GM12878 (cell line): ENCODE results near the gene EVX2. TPM values are rescaled to one million over a fixed set of nuclear protein-coding genes. Genes with fewer than 3 reads are reported as not detected.

ENCODE experiments used
- ATAC-seq: fragments of 200-7000 bp; cut with Tn5 transposase; 3 replicates; pipeline ENCODE4 v1.9.1; 2020; ENCODE audit warnings: mild to moderate bottlenecking, moderate library complexity
- Bru-seq: library from RNA; stranded (reverse); fragments of 400-500 nt; gene quantifications from one replicate; lab custom pipeline; 2021; lab: Mats Ljungman, UMichigan
- BruChase-seq, 2 experiments: library from RNA; stranded (reverse); fragments of 400-500 nt; gene quantifications; one replicate each; lab custom pipeline; 2021; lab: Mats Ljungman, UMichigan
- BruUV-seq: library from RNA; stranded (reverse); fragments of 400-500 nt; replicated peaks from 2 replicates; lab custom pipeline; 2021; lab: Mats Ljungman, UMichigan
- CTCF ChIA-PET: fragments of 300-600 bp; sonication (Branson Sonifier 250); formaldehyde crosslinking; extraction: SDS; loops from one replicate; lab custom pipeline; 2021; ENCODE audit warnings: inconsistent platforms; lab: Yijun Ruan, JAX
- POLR2A ChIA-PET: fragments of 350-600 bp; formaldehyde crosslinking; extraction: SDS; loops from one replicate; lab custom pipeline; 2021; ENCODE audit warnings: inconsistent platforms; lab: Charles Lee
- RAD21 ChIA-PET: fragments of 300-600 bp; sonication (Branson Sonifier 250); formaldehyde crosslinking; loops from one replicate; lab custom pipeline; 2023; ENCODE audit warnings: antibody characterized with exemption; ENCODE audit not compliant: unreplicated experiment; lab: Charles Lee
- SMC1A ChIA-PET: fragments of 300-600 bp; sonication (Branson Sonifier 250); formaldehyde crosslinking; loops from one replicate; lab custom pipeline; 2023; ENCODE audit not compliant: unreplicated experiment, uncharacterized antibody; lab: Charles Lee
- DNase-seq: peaks from one replicate; pipeline ENCODE4 v3.0.0-alpha.2; 2011; ENCODE audit warnings: low read depth, low spot score
- FAIRE-seq: peaks from 3 replicates; lab custom pipeline; 2011; peaks lifted over from hg19 to GRCh38; lab: Jason Lieb, UNC
- H2AFZ ChIP-seq: 2 replicates; pipeline ENCODE4 v1.6.0; 2011; ENCODE audit warnings: low read depth, low read length, control low read depth; ENCODE audit not compliant: control insufficient read depth
- H3K27ac ChIP-seq: 2 replicates; pipeline ENCODE4 v1.5.1; 2011; ENCODE audit warnings: control low read depth; ENCODE audit not compliant: control insufficient read depth, insufficient read depth
- H3K27me3 ChIP-seq, 2 experiments: replicated peaks in 1 of 2; 2 replicates each; pipeline versions ENCODE4 v1.6.0 to v1.6.1; 2011; ENCODE audit warnings: low read length in 1 of 2; ENCODE audit not compliant: control insufficient read depth in 2 of 2, insufficient read depth in 2 of 2
- H3K36me3 ChIP-seq, 2 experiments: 2 replicates each; pipeline ENCODE4 v1.5.1; 2011; ENCODE audit warnings: low read length in 1 of 2; ENCODE audit not compliant: control insufficient read depth in 2 of 2, insufficient read depth in 2 of 2
- H3K4me1 ChIP-seq: 2 replicates; pipeline ENCODE4 v1.6.1; 2011; ENCODE audit warnings: mild to moderate bottlenecking, low read length, moderate library complexity, mixed read lengths; ENCODE audit not compliant: control insufficient read depth, insufficient read depth
- H3K4me2 ChIP-seq: 2 replicates; pipeline ENCODE4 v1.6.0; 2011; ENCODE audit warnings: control low read depth; ENCODE audit not compliant: control insufficient read depth, insufficient read depth
- H3K4me3 ChIP-seq: fragments of 200-600 bp; sonication (generic); 2 replicates; pipeline ENCODE4 v1.5.1; 2016
- H3K79me2 ChIP-seq: 2 replicates; pipeline ENCODE4 v1.6.0; 2011; ENCODE audit warnings: low read length; ENCODE audit not compliant: control insufficient read depth, insufficient read depth
- H3K9ac ChIP-seq: 2 replicates; pipeline ENCODE4 v1.8.0; 2011; ENCODE audit warnings: low read length, control low read depth, mixed read lengths; ENCODE audit not compliant: control insufficient read depth, insufficient read depth
- H3K9me3 ChIP-seq: replicated peaks from 3 replicates; pipeline ENCODE4 v1.5.1; 2011; ENCODE audit warnings: mild to moderate bottlenecking, low read length; ENCODE audit not compliant: control insufficient read depth, insufficient read depth
- H4K20me1 ChIP-seq: 2 replicates; pipeline ENCODE4 v1.6.0; 2011; ENCODE audit not compliant: control insufficient read depth, insufficient read depth
- JUNB ChIP-seq: IDR thresholded peaks from 2 replicates; pipeline ENCODE4 v1.6.1; 2016; ENCODE audit warnings: antibody characterized with exemption, mild to moderate bottlenecking
- JUND ChIP-seq: IDR thresholded peaks from 2 replicates; pipeline ENCODE4 v1.6.1; 2012; ENCODE audit warnings: low read depth, mild to moderate bottlenecking, low read length, improper control_type of control experiment, moderate library complexity
- MXI1 ChIP-seq: fragments of 150-350 bp; IDR thresholded peaks from 2 replicates; pipeline ENCODE4 v1.6.1; 2011; ENCODE audit warnings: low read depth, mild to moderate bottlenecking, inconsistent platforms, low read length, improper control_type of control experiment
- MYB ChIP-seq: fragments of 150-350 bp; IDR thresholded peaks from 2 replicates; pipeline ENCODE4 v1.6.1; 2014; ENCODE audit warnings: mild to moderate bottlenecking, low read depth, low read length, borderline replicate concordance
- POU2F2 ChIP-seq: IDR thresholded peaks from 3 replicates; pipeline ENCODE4 v1.6.1; 2011; ENCODE audit warnings: low read depth, mild to moderate bottlenecking, low read length, borderline replicate concordance
- RAD51 ChIP-seq: fragments of 450-650 bp; IDR thresholded peaks from 2 replicates; pipeline ENCODE4 v1.6.1; 2016; ENCODE audit warnings: moderate library complexity, mild to moderate bottlenecking, inconsistent platforms
- SPI1 ChIP-seq: IDR thresholded peaks from 2 replicates; pipeline ENCODE4 v1.6.1; 2011; ENCODE audit warnings: low read depth, mild to moderate bottlenecking, low read length, moderate library complexity, borderline replicate concordance; ENCODE audit not compliant: insufficient read depth
- TBL1XR1 ChIP-seq: IDR thresholded peaks from 2 replicates; pipeline ENCODE4 v1.6.1; 2012; ENCODE audit warnings: low read depth, low read length, improper control_type of control experiment
- ZBED1 ChIP-seq: IDR thresholded peaks from 2 replicates; pipeline ENCODE4 v1.6.1; 2016; ENCODE audit warnings: borderline replicate concordance
- ZNF207 ChIP-seq: fragments of 450-650 bp; IDR thresholded peaks from 2 replicates; pipeline ENCODE4 v1.6.1; 2014; ENCODE audit warnings: antibody characterized with exemption, mild to moderate bottlenecking, borderline replicate concordance
- ZNF274 ChIP-seq: IDR thresholded peaks from one replicate; pipeline ENCODE4 v1.8.0; 2011; ENCODE audit not compliant: insufficient read length, insufficient read depth
- ZSCAN29 ChIP-seq: fragments of 450-650 bp; IDR thresholded peaks from 2 replicates; pipeline ENCODE4 v1.6.1; 2017; ENCODE audit warnings: mild to moderate bottlenecking, moderate library complexity
- WGBS: methylation state at CpG from one replicate; pipeline ENCODE4 v1.1.6; 2016; ENCODE audit warnings: low lambda C conversion rate; ENCODE audit not compliant: insufficient replicate concordance, insufficient coverage; ENCODE audit errors: missing lambda C conversion rate; 5-methylcytosine and 5-hydroxymethylcytosine counted together
- in situ Hi-C: fragments of 300-500 bp; cut with MboI; formaldehyde crosslinking; loops from 9 replicates; pipeline ENCODE4 v1.14.3; 2018; ENCODE audit warnings: mixed read lengths
- intact Hi-C: fragments of 100-400 bp; cut with micrococcal nuclease; formaldehyde crosslinking; loops from one replicate; pipeline ENCODE4 v1.14.2; 2022; ENCODE audit not compliant: unreplicated experiment
- long read RNA-seq, 2 experiments: library from polyadenylated mRNA; unstranded; transcript quantifications; one replicate each; pipeline ENCODE4 v2.0.0, GENCODE V29; 2019 to 2020
- polyA minus RNA-seq, 3 experiments: library from RNA; depleted of rRNA, polyadenylated mRNA; stranded (reverse); fragments of >200 nt; gene quantifications; 2 replicates each; pipeline ENCODE4 v1.2.3, GENCODE V29; 2011
- polyA plus RNA-seq, 11 experiments: library from polyadenylated mRNA; depleted of rRNA in 4 of 11; unstranded in 6 of 11; stranded (reverse) in 5 of 11; fragments of >200 nt; fragmentation: Nextera tagmentation in 4 of 11; fragmentation: Illumina TruSeq in 1 of 11; extraction: Ambion mirVana in 4 of 11; extraction: Trizol in 1 of 11; gene quantifications; 1 replicate in 1 of 11; 2 replicates in 10 of 11; pipeline versions ENCODE4 v1.2.1 to v1.2.3, GENCODE V29; 2011 to 2016; ENCODE audit warnings: inconsistent platforms in 2 of 11, missing spikeins in 2 of 11, low read depth in 1 of 11
- total RNA-seq, 4 experiments: library from RNA; depleted of rRNA in 3 of 4; stranded (reverse); fragments of >200 nt in 3 of 4; fragmentation: Illumina TruSeq in 1 of 4; extraction: Trizol in 1 of 4; gene quantifications; 2 replicates each; pipeline versions ENCODE4 v1.2.1 to v1.2.3, GENCODE V29; 2013 to 2021
- TF ChIP-seq, protein P1 (sequence below): fragments of 450-650 bp; IDR thresholded peaks from 2 replicates; pipeline ENCODE4 v1.6.1; 2018; ENCODE audit warnings: mild to moderate bottlenecking, low read depth, moderate library complexity; ENCODE audit not compliant: partially characterized antibody
- TF ChIP-seq, protein P2 (sequence below): IDR thresholded peaks from 2 replicates; pipeline ENCODE4 v1.6.1; 2011; ENCODE audit warnings: low read depth, mild to moderate bottlenecking, low read length, moderate library complexity, borderline replicate concordance; ENCODE audit errors: extremely low read depth
- TF ChIP-seq, protein P3 (sequence below): IDR thresholded peaks from 2 replicates; pipeline ENCODE4 v1.6.1; 2012; ENCODE audit warnings: low read depth, low read length, improper control_type of control experiment

EVX2 gene
- not detected in 2 replicates for total RNA-seq (2013; cell fraction: nucleolus; rRNA removed)
- total RNA-seq (2014; rRNA removed) (not detected in 2 replicates), total RNA-seq (2014; rRNA removed; fragmentation: Illumina TruSeq; extraction: Trizol) (not detected in 2 replicates), total RNA-seq (2021) (not detected in 2 replicates), polyA plus RNA-seq (2011; rRNA removed) (not detected in 2 replicates), polyA plus RNA-seq (2014; fragmentation: Illumina TruSeq; extraction: Trizol) (not detected in 2 replicates), polyA plus RNA-seq (2014; fragmentation: Nextera tagmentation; extraction: Ambion mirVana) (not detected), polyA plus RNA-seq (2014; rRNA removed) (not detected in 2 replicates), polyA plus RNA-seq (2016; fragmentation: Nextera tagmentation; extraction: Ambion mirVana) (not detected), polyA minus RNA-seq (2011; rRNA and poly(A)+ RNA removed) (not detected in 2 replicates), Bru-seq, nascent RNA (not detected), BruChase-seq, experiment 1, labeled RNA remaining after a 6-hour chase (not detected), BruChase-seq, experiment 2, labeled RNA remaining after a 2-hour chase (not detected)
- polyA plus RNA-seq (2011; ENCODE audit: low read depth), result not detected
- not detected in 2 replicates for polyA plus RNA-seq (2011; cell fraction: cytosol; rRNA removed)
- polyA plus RNA-seq (2011; cell fraction: nucleus; rRNA removed), result not detected in 2 replicates
- not detected in 2 replicates for polyA plus RNA-seq (2012)
- polyA minus RNA-seq (2011; cell fraction: cytosol; rRNA and poly(A)+ RNA removed), result not detected in 2 replicates
- polyA minus RNA-seq (2011; cell fraction: nucleus; rRNA and poly(A)+ RNA removed), result not detected in 2 replicates
- long read RNA-seq, experiment 1, result 0 reads
- long read RNA-seq, experiment 2, result 0 reads

DNA sequence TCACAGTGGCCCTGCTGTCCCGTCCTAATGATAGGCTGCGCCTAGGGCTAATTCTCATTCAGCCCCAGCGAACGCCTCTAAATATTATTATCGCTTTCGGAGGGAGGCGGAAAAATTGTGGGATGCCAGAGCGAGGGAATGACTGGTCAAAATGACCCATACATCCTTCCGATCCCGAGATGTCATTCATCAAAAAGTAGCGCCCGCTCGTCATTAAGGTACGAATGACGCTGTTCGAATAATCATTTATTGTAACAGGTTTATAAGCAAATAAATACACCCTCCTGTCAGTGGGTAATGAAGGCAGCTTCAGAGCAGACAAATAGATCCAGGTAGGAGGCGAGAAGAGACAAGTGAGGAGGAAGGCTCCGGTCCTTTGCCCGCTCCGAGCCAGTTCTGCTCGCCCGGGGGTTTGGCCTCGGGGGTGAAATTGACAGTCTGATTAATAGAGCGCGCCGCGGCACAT, at the start of gene EVX2:
Gene EVX2 (minus strand): TSS at position 167 of the 466 bp plus-strand sequence. CDS start 186 bp downstream, outside the sequence.
- Histone ChIP-seq H2AFZ (no peak within 1 kb of the TSS), H3K36me3 (no peaks in the 10 kb centered on the region), H3K9me3 (peaks cover 20% of the 10 kb centered on the region; the same call in 2 of the 3 replicates), H3K4me1 (no peaks in the 10 kb centered on the region), H3K27me3 (peaks cover 5 to 23% of the 10 kb centered on the region in 2 experiments), H3K4me2 (no peak within 1 kb of the TSS), H3K27ac (no peak within 1 kb of the TSS), H3K9ac (no peak within 1 kb of the TSS), H4K20me1 (no peaks in the 10 kb centered on the region), H3K79me2 (no peaks in the 10 kb centered on the region), H3K4me3 (no peak within 1 kb of the TSS)
- 54% methylated on average over 27 of the region's 27 CpGs for WGBS
- ATAC-seq (no peak), FAIRE-seq (no peak), DNase-seq (no peak)
- TF ChIP-seq MXI1, result no peak
- TF ChIP-seq SPI1, result no peak
- no peak for TF ChIP-seq JUNB
- TF ChIP-seq RAD51, result no peak
- no peak for TF ChIP-seq MYB
- TF ChIP-seq ZBED1, result no peak
- no peak for TF ChIP-seq ZNF274
- TF ChIP-seq TBL1XR1, result no peak
- TF ChIP-seq, protein P1, sequence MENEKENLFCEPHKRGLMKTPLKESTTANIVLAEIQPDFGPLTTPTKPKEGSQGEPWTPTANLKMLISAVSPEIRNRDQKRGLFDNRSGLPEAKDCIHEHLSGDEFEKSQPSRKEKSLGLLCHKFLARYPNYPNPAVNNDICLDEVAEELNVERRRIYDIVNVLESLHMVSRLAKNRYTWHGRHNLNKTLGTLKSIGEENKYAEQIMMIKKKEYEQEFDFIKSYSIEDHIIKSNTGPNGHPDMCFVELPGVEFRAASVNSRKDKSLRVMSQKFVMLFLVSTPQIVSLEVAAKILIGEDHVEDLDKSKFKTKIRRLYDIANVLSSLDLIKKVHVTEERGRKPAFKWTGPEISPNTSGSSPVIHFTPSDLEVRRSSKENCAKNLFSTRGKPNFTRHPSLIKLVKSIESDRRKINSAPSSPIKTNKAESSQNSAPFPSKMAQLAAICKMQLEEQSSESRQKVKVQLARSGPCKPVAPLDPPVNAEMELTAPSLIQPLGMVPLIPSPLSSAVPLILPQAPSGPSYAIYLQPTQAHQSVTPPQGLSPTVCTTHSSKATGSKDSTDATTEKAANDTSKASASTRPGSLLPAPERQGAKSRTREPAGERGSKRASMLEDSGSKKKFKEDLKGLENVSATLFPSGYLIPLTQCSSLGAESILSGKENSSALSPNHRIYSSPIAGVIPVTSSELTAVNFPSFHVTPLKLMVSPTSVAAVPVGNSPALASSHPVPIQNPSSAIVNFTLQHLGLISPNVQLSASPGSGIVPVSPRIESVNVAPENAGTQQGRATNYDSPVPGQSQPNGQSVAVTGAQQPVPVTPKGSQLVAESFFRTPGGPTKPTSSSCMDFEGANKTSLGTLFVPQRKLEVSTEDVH, result no peak
- TF ChIP-seq ZSCAN29, result no peak
- TF ChIP-seq, protein P2, sequence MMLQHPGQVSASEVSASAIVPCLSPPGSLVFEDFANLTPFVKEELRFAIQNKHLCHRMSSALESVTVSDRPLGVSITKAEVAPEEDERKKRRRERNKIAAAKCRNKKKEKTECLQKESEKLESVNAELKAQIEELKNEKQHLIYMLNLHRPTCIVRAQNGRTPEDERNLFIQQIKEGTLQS, result no peak
- TF ChIP-seq, protein P3, sequence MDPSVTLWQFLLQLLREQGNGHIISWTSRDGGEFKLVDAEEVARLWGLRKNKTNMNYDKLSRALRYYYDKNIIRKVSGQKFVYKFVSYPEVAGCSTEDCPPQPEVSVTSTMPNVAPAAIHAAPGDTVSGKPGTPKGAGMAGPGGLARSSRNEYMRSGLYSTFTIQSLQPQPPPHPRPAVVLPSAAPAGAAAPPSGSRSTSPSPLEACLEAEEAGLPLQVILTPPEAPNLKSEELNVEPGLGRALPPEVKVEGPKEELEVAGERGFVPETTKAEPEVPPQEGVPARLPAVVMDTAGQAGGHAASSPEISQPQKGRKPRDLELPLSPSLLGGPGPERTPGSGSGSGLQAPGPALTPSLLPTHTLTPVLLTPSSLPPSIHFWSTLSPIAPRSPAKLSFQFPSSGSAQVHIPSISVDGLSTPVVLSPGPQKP, result no peak
- TF ChIP-seq JUND, result no peak
- TF ChIP-seq POU2F2, result no peak
- no peak for TF ChIP-seq ZNF207
- in situ Hi-C loops (no loop called here), intact Hi-C loops (loop anchor here (10.0 kb wide), 1 partner anchor 199 kb away; no protein-coding TSS in a partner anchor)
- ChIA-PET POLR2A (no interaction called here), RAD21 (no interaction called here), CTCF (interaction anchor here (2.5 kb wide), 1 partner anchor 12 kb away, joined by 6 read pairs; no protein-coding TSS in a partner anchor), SMC1A (interaction anchor here (1.6 kb wide), 1 partner anchor 394 kb away, joined by 3 read pairs; no protein-coding TSS in a partner anchor)
- BruUV-seq, result no TSS peak
